H1 (cell line): ENCODE measurements around the gene USP38.

Experiments used
- CBX5 ChIP-seq: fragments of 300-800, 300-1000 bp; sonication (generic); IDR thresholded peaks from 2 replicates; pipeline ENCODE4 v1.7.1; 2016; ENCODE audit warnings: antibody characterized with exemption, low read length, low read depth
- CTCF ChIP-seq, 3 experiments: IDR thresholded peaks; 1 replicate in 2 of 3; 2 replicates in 1 of 3; pipeline versions ENCODE4 v1.5.1 to v1.6.1; 2011; ENCODE audit warnings: low read length in 3 of 3, mild to moderate bottlenecking in 3 of 3, inconsistent platforms in 2 of 3, low read depth in 1 of 3, moderate library complexity in 1 of 3; ENCODE audit not compliant: insufficient read depth in 1 of 3; ENCODE audit errors: control extremely low read depth in 1 of 3
- EGR1 ChIP-seq: IDR thresholded peaks from 2 replicates; pipeline ENCODE4 v1.6.1; 2011; ENCODE audit warnings: low read depth, low read length, borderline replicate concordance
- MAX ChIP-seq: IDR thresholded peaks from 2 replicates; pipeline ENCODE4 v1.6.1; 2012; ENCODE audit warnings: inconsistent platforms
- POLR2AphosphoS5 ChIP-seq: IDR thresholded peaks from 2 replicates; pipeline ENCODE4 v1.6.1; 2011; ENCODE audit warnings: low read depth, low read length
- RAD21 ChIP-seq, 2 experiments: IDR thresholded peaks in 1 of 2; conservative IDR thresholded peaks in 1 of 2; 2 replicates each; pipeline ENCODE4 v1.6.1; 2011; ENCODE audit warnings: low read depth in 2 of 2, low read length in 2 of 2, improper control_type of control experiment in 1 of 2, inconsistent platforms in 1 of 2, mild to moderate bottlenecking in 1 of 2, moderate library complexity in 1 of 2
- RFX5 ChIP-seq: IDR thresholded peaks from 2 replicates; pipeline ENCODE4 v1.6.1; 2011; ENCODE audit warnings: low read depth, low read length, improper control_type of control experiment, borderline replicate concordance
- SP1 ChIP-seq: IDR thresholded peaks from 2 replicates; pipeline ENCODE4 v1.6.1; 2011; ENCODE audit warnings: low read depth, low read length
- TAF7 ChIP-seq: optimal IDR thresholded peaks from 2 replicates; pipeline ENCODE3; 2011; ENCODE audit warnings: low read depth, mild to moderate bottlenecking, inconsistent platforms, low read length, moderate library complexity, borderline replicate concordance
- TBP ChIP-seq: IDR thresholded peaks from 2 replicates; pipeline ENCODE4 v1.6.1; 2011; ENCODE audit warnings: low read depth, low read length, improper control_type of control experiment

- TF ChIP-seq RFX5: no peak
- no peak for TF ChIP-seq POLR2AphosphoS5
- no peak for TF ChIP-seq CBX5
- TF ChIP-seq EGR1: no peak
- no peak for TF ChIP-seq CTCF (IDR thresholded peaks at IDR 0.05; ENCODE audit: control extremely low read depth in 1 of 3, insufficient read depth in 1 of 3, low read depth in 1 of 3, low read length in 3 of 3)
- TF ChIP-seq RAD21 (IDR thresholded peaks at IDR 0.05 in 1 of 2, conservative IDR thresholded peaks at IDR 0.05 in 1 of 2; ENCODE audit: low read depth in 2 of 2, low read length in 2 of 2): no peak
- no peak for TF ChIP-seq TAF7
- TF ChIP-seq MAX: no peak
- no peak for TF ChIP-seq TBP
- TF ChIP-seq SP1: no peak
These were observed 21.1 kb upstream of the USP38 start for GRCh38 chr4:143163614-143164013.
